Astrocyte (in vitro differentiated cells and primary cell): ENCODE measurements around the gene LIME1. TPM values are rescaled to one million over a fixed set of nuclear protein-coding genes. Genes with fewer than 3 reads are reported as not detected.

Experiments used
- DNase-seq: peaks from one replicate; pipeline ENCODE4 v3.0.0-alpha.2; 2010; ENCODE audit warnings: low read depth
- FAIRE-seq: peaks from 2 replicates; lab custom pipeline; 2011; peaks lifted over from hg19 to GRCh38; lab: Jason Lieb, UNC
- H2AFZ ChIP-seq: 2 replicates; pipeline ENCODE4 v1.6.0; 2012; ENCODE audit warnings: low read depth, low read length, inconsistent platforms
- H3K27ac ChIP-seq: 2 replicates; pipeline ENCODE4 v1.5.1; 2011; ENCODE audit warnings: low read depth, low read length, inconsistent platforms
- H3K27me3 ChIP-seq: 2 replicates; pipeline ENCODE4 v1.6.0; 2011; ENCODE audit warnings: low read length, inconsistent platforms; ENCODE audit not compliant: insufficient read depth
- H3K36me3 ChIP-seq: 2 replicates; pipeline ENCODE4 v1.5.1; 2011; ENCODE audit warnings: low read length, inconsistent platforms; ENCODE audit not compliant: insufficient read depth
- H3K4me1 ChIP-seq: 2 replicates; pipeline ENCODE4 v1.5.1; 2011; ENCODE audit warnings: low read length, inconsistent platforms; ENCODE audit not compliant: insufficient read depth
- H3K4me2 ChIP-seq: 2 replicates; pipeline ENCODE4 v1.6.0; 2012; ENCODE audit warnings: low read length, inconsistent platforms
- H3K4me3 ChIP-seq: 2 replicates; pipeline ENCODE4 v1.5.1; 2011; ENCODE audit warnings: low read depth, mild to moderate bottlenecking, low read length, inconsistent platforms; ENCODE audit not compliant: insufficient read depth
- H3K79me2 ChIP-seq: 2 replicates; pipeline ENCODE4 v1.6.0; 2012; ENCODE audit warnings: mild to moderate bottlenecking, low read length, inconsistent platforms; ENCODE audit not compliant: insufficient read depth
- H3K9ac ChIP-seq: 2 replicates; pipeline ENCODE4 v1.6.0; 2012; ENCODE audit warnings: mild to moderate bottlenecking, low read length, inconsistent platforms
- H3K9me3 ChIP-seq: 2 replicates; pipeline ENCODE4 v1.5.1; 2012; ENCODE audit warnings: low read depth, mild to moderate bottlenecking, low read length, inconsistent platforms; ENCODE audit not compliant: insufficient read depth
- H4K20me1 ChIP-seq: 2 replicates; pipeline ENCODE4 v1.6.0; 2012; ENCODE audit warnings: low read length, inconsistent platforms; ENCODE audit not compliant: insufficient read depth
- H3K27ac Mint-ChIP-seq: one replicate; pipeline ENCODE4 v1.8.0; 2021; ENCODE audit warnings: mild to moderate bottlenecking, mixed read lengths; ENCODE audit not compliant: unreplicated experiment
- H3K27me3 Mint-ChIP-seq: one replicate; pipeline ENCODE4 v1.8.0; 2021; ENCODE audit warnings: low read depth, mixed read lengths; ENCODE audit not compliant: unreplicated experiment
- H3K36me3 Mint-ChIP-seq: one replicate; pipeline ENCODE4 v1.8.0; 2021; ENCODE audit warnings: low read depth, mixed read lengths; ENCODE audit not compliant: unreplicated experiment
- H3K4me1 Mint-ChIP-seq: one replicate; pipeline ENCODE4 v1.8.0; 2021; ENCODE audit warnings: low read depth, mixed read lengths; ENCODE audit not compliant: unreplicated experiment
- H3K4me3 Mint-ChIP-seq: one replicate; pipeline ENCODE4 v1.8.0; 2021; ENCODE audit warnings: mild to moderate bottlenecking, moderate library complexity, mixed read lengths; ENCODE audit not compliant: unreplicated experiment
- H3K9me3 Mint-ChIP-seq: one replicate; pipeline ENCODE4 v1.8.0; 2021; ENCODE audit warnings: mild to moderate bottlenecking, mixed read lengths; ENCODE audit not compliant: unreplicated experiment
- CTCF ChIP-seq: IDR thresholded peaks from 2 replicates; pipeline ENCODE4 v1.5.1; 2011; ENCODE audit warnings: low read depth, mild to moderate bottlenecking, inconsistent platforms, low read length, moderate library complexity; ENCODE audit not compliant: insufficient read depth
- EZH2 ChIP-seq: IDR thresholded peaks from 2 replicates; pipeline ENCODE4 v1.6.1; 2012; ENCODE audit warnings: mild to moderate bottlenecking, low read length, inconsistent platforms; ENCODE audit not compliant: insufficient read depth
- total RNA-seq: library from RNA; stranded (reverse); gene quantifications from 2 replicates; pipeline ENCODE4 v1.2.1, GENCODE V29; 2021

LIME1 gene
- total RNA-seq, 1 donor from 2014 or later: 7.6 TPM

GRCh38 chr20:63702751-63703470 is 33.6 kb upstream of the LIME1 start:
- FAIRE-seq: no peak

GRCh38 chr20:63703471-63703975 is 32.9 kb upstream of the LIME1 start:
- H3K27me3 Mint-ChIP-seq: no peaks in the 10 kb centered on the region

More at GRCh38 chr20:63702751-63703470, 33.6 kb upstream of the LIME1 start:
- Mint-ChIP-seq H3K9me3 (no peaks in the 10 kb centered on the region), H3K4me1 (peaks cover 11% of the 10 kb centered on the region), H3K27ac (no peak overlapping the region), H3K36me3 (peaks cover 8% of the 10 kb centered on the region), H3K4me3 (no peak overlapping the region), H3K27me3 (no peaks in the 10 kb centered on the region)
- no peak overlapping the region for H3K9ac ChIP-seq
- DNase-seq: no peak
- H3K36me3 ChIP-seq: peaks cover 9% of the 10 kb centered on the region
- no peaks in the 10 kb centered on the region for H3K27me3 ChIP-seq
- H3K4me2 ChIP-seq: no peak overlapping the region
- H3K27ac ChIP-seq: no peak overlapping the region
- peaks cover 31% of the 10 kb centered on the region for H3K4me1 ChIP-seq
- H3K9me3 ChIP-seq: no peaks in the 10 kb centered on the region
- TF ChIP-seq CTCF (no peak), EZH2 (no peak)
- no peak overlapping the region for H2AFZ ChIP-seq
- peaks cover 48% of the 10 kb centered on the region for H3K79me2 ChIP-seq
- H3K4me3 ChIP-seq: no peak overlapping the region
- peaks cover 16% of the 10 kb centered on the region for H4K20me1 ChIP-seq

More at GRCh38 chr20:63703471-63703975, 32.9 kb upstream of the LIME1 start:
- no peaks in the 10 kb centered on the region for H3K9me3 Mint-ChIP-seq
- no peak overlapping the region for H3K27ac Mint-ChIP-seq
- Histone ChIP-seq H3K27ac (no peak overlapping the region), H3K36me3 (peaks cover 9% of the 10 kb centered on the region), H4K20me1 (peaks cover 19% of the 10 kb centered on the region), H3K4me1 (peaks cover 26% of the 10 kb centered on the region), H3K4me2 (no peak overlapping the region), H2AFZ (no peak overlapping the region), H3K27me3 (no peaks in the 10 kb centered on the region), H3K79me2 (peaks cover 54% of the 10 kb centered on the region), H3K9me3 (no peaks in the 10 kb centered on the region), H3K9ac (no peak overlapping the region), H3K4me3 (no peak overlapping the region)
- peaks cover 9% of the 10 kb centered on the region for H3K4me1 Mint-ChIP-seq
- DNase-seq (no peak), FAIRE-seq (no peak)
- no peak overlapping the region for H3K4me3 Mint-ChIP-seq
- H3K36me3 Mint-ChIP-seq: peaks cover 8% of the 10 kb centered on the region
- TF ChIP-seq CTCF: no peak
- no peak for TF ChIP-seq EZH2
